Jurkat, Clone E6-1 (cell line): ENCODE measurements around the gene PARD3.

Experiments
- DNase-seq: peaks from one replicate; pipeline ENCODE4 v3.0.0-alpha.2; 2011; ENCODE audit warnings: low read depth, low spot score
- H3K4me3 ChIP-seq: 2 replicates; pipeline ENCODE4 v1.5.1; 2011; ENCODE audit warnings: mild to moderate bottlenecking, low read length, control low read depth, moderate library complexity

PARD3 gene

DNA sequence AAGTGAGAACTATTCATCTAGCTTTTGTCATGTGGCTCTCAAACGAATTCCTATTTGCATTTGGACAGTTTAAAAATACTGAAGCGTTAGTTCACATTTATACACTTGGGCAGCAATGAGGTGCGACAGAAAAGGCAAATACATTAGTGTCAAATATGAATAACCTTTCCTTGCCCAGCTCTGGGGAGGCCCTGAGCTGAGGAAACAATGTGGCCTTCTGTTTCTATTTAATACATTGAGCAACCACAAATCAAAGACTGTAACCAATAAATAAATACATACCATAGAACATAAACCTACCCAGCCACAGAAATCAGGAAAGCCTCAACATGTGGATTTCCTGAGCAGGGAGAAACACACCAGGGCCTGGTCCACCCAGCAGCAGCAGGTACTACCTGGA is 585.2 kb downstream of the PARD3 start:
- DNase-seq: no peak
- H3K4me3 ChIP-seq: no peak overlapping the region

GRCh38 chr10:34228066-34228465 is 587.0 kb downstream of the PARD3 start:
- H3K4me3 ChIP-seq: no peak overlapping the region
- no peak for DNase-seq

DNA sequence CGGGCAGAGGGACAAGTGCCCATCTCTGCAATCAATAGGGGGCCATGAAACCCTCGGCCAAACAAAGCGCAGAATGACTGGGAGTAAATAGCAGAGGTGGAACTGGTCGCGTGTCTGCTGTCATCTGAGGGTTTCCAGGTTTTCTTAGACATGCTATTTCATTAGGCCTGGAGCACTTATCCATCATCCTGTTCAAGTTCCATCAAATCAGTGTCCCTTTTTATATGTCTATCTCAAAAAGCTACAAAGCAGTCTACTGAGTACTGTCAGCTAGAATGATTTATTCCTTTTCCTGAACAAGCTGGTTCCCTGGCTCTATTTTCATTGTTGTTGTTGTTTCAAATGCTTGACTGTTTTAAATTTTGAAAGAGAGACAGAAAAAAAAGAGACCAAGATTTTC is 590.5 kb downstream of the PARD3 start:
- no peak for DNase-seq
- no peak overlapping the region for H3K4me3 ChIP-seq

DNA sequence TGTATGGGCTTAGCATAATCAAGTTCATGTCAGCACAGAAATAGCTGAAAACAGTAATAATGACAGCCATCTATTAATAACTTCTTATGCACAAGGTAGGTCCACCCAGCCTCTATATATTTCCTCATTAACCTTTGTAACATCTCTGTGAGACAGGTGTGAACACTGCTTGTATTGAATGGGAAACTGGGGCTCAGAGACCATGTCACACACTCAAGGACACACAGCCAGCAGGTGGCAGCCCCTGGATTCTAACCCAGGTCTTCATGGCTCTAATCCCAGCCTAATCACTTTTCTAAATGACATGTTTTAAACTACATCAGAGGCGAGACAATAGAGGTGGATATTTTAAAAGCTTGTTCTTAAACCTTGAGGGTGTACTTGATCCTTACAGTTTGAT is 591.4 kb downstream of the PARD3 start:
- no peak overlapping the region for H3K4me3 ChIP-seq
- DNase-seq: no peak

- no peak for DNase-seq
- no peak overlapping the region for H3K4me3 ChIP-seq
These were observed 592.7 kb downstream of the PARD3 start for GRCh38 chr10:34222359-34222758.

- peak; percentile 76 for DNase-seq
These were observed 595.1 kb downstream of the PARD3 start for GRCh38 chr10:34219753-34220548.

DNA sequence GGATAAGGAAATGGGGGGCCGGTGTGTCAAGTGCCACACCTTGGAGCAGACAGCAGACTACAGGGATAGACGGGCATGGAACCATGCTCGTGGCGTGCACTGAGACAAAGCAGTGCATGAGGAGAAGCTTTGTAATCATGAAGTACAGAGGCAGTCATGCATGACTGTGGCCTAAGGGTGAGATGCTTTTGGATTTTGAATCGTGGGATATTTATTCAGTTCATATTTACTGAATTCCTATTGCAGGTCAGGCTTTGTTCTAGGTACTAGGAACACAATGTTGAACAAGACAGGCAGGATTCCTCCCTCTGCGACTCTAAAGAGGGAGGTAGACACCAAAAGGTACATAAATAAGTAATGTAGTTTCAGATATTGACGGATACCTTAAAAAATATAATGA is 597.6 kb downstream of the PARD3 start:
- no peak overlapping the region for H3K4me3 ChIP-seq
- no peak for DNase-seq

More at GRCh38 chr10:34219753-34220548, 595.1 kb downstream of the PARD3 start:
- H3K4me3 ChIP-seq: peak overlapping the region; percentile 16

DNA sequence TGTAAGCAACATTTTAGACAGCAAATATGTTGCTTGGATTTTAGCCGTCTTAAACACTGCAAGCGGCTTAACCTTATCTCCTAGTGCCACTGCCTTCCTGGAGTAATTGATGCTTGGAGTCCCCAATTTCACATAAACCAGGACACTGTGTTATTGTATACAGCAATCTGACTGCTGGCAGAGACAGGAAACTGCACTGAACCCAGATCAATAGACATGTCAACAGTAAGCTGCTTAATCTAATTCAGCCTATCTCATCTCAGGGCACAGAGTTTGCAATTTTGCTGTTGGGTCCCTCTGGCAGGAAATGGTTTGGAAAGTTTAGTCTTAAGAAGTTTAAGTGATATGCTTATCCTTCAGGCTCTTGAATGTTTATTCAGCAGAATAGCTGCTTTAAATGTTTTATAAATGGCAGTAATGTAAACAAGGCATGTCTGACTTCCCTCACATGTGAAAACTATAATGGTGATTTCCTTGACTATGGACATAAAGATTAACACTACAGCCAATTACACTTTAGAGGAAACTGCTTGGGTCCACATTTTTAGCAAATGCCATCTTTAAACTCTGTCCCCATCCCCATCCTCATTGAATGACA is 598.6 kb downstream of the PARD3 start:
- H3K4me3 ChIP-seq: no peak overlapping the region
- no peak for DNase-seq

DNA sequence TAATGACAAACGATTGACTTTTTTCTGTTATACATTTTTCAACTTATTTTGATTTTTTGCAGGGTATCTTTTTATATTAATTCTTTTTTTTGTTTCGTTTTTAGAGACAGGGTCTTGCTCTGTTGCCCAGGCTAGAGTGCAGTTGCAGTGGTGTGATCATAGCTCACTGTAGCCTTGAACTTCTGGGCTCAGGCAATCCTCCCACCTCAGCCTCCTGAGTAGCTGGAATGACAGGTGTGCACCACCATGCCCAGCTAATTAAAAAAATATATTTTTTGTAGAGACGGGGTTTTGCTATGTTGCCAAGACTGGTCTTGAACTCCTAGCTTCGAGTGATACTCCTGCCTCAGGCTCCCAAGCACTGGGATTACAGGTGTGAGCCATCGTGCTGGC is 601.3 kb downstream of the PARD3 start:
- no peak overlapping the region for H3K4me3 ChIP-seq
- DNase-seq: no peak

DNA sequence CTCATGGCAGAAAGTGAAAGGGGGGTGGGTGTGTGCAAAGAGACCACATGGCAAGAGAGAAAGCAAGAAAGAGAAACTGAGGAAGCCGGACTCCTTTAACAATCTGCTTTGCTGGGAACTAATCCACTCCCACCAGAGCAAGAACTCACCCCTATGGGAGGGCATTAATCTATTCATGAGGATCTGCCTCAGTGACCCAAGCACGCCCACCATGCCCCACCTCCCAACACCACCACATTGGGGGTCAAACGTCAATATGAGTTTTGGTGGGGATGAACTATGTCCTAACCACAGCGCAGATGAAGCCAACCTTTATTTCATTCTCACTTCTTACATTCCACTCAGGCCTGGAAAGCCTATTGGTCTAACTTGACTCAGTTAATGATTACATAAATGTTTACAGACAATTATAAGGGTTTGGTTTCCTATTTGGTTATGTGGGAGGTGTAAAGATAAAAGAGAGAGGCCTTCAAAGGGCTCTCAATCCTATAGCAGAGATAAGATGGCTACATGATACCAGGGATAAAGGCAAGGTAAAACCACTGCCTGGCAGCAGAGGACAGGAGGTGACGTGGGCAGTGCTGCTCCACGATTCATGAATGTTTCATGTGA is 601.8 kb downstream of the PARD3 start:
- H3K4me3 ChIP-seq: no peak overlapping the region
- DNase-seq: no peak

GRCh38 chr10:34207343-34207742 is 607.8 kb downstream of the PARD3 start:
- H3K4me3 ChIP-seq: no peak overlapping the region
- no peak for DNase-seq

GRCh38 chr10:34206935-34207268 is 608.2 kb downstream of the PARD3 start:
- no peak for DNase-seq
- H3K4me3 ChIP-seq: no peak overlapping the region

GRCh38 chr10:34206078-34206934 is 608.8 kb downstream of the PARD3 start:
- no peak overlapping the region for H3K4me3 ChIP-seq
- DNase-seq: peak; percentile 58

GRCh38 chr10:34205452-34205851 is 609.6 kb downstream of the PARD3 start:
- peak; percentile 72 for DNase-seq
- H3K4me3 ChIP-seq: no peak overlapping the region

DNA sequence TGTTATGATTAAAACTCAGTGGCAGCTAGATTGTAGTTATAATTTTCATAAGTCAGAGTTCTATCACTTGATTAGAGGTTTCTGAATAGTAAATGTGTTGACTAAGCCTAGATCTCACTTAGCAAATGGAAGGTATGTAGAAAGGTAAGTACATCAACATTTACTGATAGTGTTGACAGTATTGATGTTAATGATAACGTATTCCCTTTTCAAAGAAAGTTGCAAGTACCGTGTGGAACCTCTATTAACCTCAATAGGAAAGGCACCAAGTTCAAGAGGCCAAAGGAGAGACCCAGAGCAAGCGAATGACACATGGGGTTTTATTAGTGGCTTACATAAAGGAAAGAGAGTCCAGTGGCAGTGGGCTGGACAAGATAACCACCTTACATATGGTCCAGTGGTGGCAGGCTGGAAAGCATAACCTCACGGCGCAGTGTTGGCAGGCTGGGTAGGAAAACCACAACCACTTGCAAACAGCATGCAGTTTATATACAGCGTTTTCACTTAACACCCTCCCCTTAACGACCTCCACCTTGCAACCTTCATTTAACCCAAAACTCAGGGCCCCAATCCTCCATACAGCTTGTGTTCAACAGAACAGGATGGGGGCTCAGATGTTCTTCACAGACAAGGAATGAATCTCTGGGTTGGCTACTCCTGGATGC is 611.0 kb downstream of the PARD3 start:
- no peak overlapping the region for H3K4me3 ChIP-seq
- peak; percentile 54 for DNase-seq

- DNase-seq: no peak
These were observed 614.7 kb downstream of the PARD3 start for GRCh38 chr10:34200355-34200901.

DNA sequence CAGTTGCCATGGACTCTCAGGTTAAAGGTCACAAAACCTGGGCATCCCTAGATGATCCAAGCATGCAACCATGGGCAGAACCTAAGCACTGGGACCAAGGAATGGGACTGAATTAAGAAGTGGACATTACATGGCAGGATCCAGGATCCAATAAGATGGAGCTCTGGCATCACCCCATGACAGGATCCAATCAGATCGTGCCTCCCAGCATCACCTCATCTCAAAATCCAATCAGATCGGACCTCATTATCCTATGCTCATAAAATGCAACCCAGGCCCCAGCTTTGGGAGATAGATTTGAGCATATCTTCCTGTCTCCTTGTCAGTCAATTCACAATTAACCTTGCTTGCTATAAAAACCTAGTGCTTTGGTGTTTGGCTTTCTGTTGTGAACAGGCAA is 616.1 kb downstream of the PARD3 start:
- no peak overlapping the region for H3K4me3 ChIP-seq
- DNase-seq: no peak

More at GRCh38 chr10:34200355-34200901, 614.7 kb downstream of the PARD3 start:
- no peak overlapping the region for H3K4me3 ChIP-seq

DNA sequence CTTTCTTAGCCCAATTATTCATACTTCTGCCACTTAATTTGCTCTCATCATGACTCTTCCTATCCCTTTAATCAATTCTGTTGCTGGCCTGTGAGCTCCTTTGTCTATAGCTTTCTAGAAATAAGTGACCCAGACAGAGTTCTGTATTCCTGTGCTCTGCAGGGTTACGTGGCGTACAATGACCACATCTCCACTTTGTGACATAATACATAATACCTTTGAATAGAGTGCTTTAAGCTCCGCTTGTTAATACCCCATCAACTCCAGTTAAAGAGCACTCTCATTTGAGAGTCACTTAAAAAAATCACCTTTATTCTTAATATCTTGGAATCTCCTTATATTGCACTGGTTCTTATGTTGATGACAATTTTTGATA is 619.0 kb downstream of the PARD3 start:
- no peak overlapping the region for H3K4me3 ChIP-seq
- no peak for DNase-seq
